Vagina (tissue), 2 donors: ENCODE results near the gene SLC38A6. TPM values are rescaled to one million over a fixed set of nuclear protein-coding genes. Genes with fewer than 3 reads are reported as not detected.

ENCODE experiments used
- DNase-seq, 2 donors: peaks; one replicate each; pipeline ENCODE4 v3.0.0-alpha.2; 2017; ENCODE audit errors: extremely low spot score in 2 of 2
- H3K27ac ChIP-seq: fragments of 200-600 bp; sonication (generic); one replicate; pipeline ENCODE4 v1.5.1; 2019
- H3K27me3 ChIP-seq: fragments of 200-600 bp; sonication (generic); one replicate; pipeline ENCODE4 v1.5.1; 2019
- H3K36me3 ChIP-seq, 2 donors: fragments of 200-600 bp; sonication (generic); one replicate each; pipeline ENCODE4 v1.5.1; 2017 to 2019
- H3K4me1 ChIP-seq: fragments of 200-600 bp; sonication (generic); one replicate; pipeline ENCODE4 v1.5.1; 2019
- H3K4me3 ChIP-seq, 2 donors: fragments of 200-600 bp; sonication (generic); 1 replicate in 1 of 2; 2 replicates in 1 of 2; pipeline ENCODE4 v1.5.1; 2016 to 2019
- H3K9me3 ChIP-seq: fragments of 200-600 bp; sonication (generic); one replicate; pipeline ENCODE4 v1.5.1; 2019
- CTCF ChIP-seq, 3 experiments: fragments of 450-650 bp in 2 of 3; fragments of 200-600 bp in 1 of 3; sonication (generic) in 1 of 3; IDR thresholded peaks; one replicate each; pipeline ENCODE4 v1.5.1; 2017 to 2019; ENCODE audit warnings: antibody characterized with exemption in 3 of 3, mild to moderate bottlenecking in 2 of 3, moderate library complexity in 2 of 3
- POLR2A ChIP-seq, 2 donors: fragments of 450-650 bp; IDR thresholded peaks; one replicate each; pipeline ENCODE4 v1.6.1; 2017; ENCODE audit warnings: antibody characterized with exemption in 2 of 2, mild to moderate bottlenecking in 2 of 2, moderate library complexity in 2 of 2
- POLR2AphosphoS5 ChIP-seq, 2 donors: sonication (generic); formaldehyde crosslinking; IDR thresholded peaks; one replicate each; pipeline ENCODE4 v1.9.0; 2017; ENCODE audit warnings: antibody characterized with exemption in 2 of 2, mild to moderate bottlenecking in 2 of 2, low read depth in 1 of 2; ENCODE audit not compliant: insufficient read depth in 1 of 2
- intact Hi-C: fragments of 100-400 bp; cut with DNase I; formaldehyde crosslinking; loops from one replicate; pipeline ENCODE4 v1.15.1; 2023
- small RNA-seq: library from RNA; depleted of rRNA; stranded (forward); fragments of <200 nt; gene quantifications from one replicate; pipeline ENCODE3, GENCODE V24; 2016
- total RNA-seq: library from RNA; depleted of rRNA; stranded (reverse); fragments of >200 nt; gene quantifications from one replicate; pipeline ENCODE4 v1.2.3, GENCODE V29; 2016

SLC38A6 gene
- total RNA-seq, 1 donor from 2014 or later: 17.2 TPM

- H3K4me1 ChIP-seq: peaks cover 29% of the 10 kb centered on the region
- H3K9me3 ChIP-seq: no peaks in the 10 kb centered on the region
- H3K27ac ChIP-seq: no peak overlapping the region
- intact Hi-C loops: no loop called here
- no peak overlapping the region for H3K4me3 ChIP-seq
- H3K27me3 ChIP-seq: no peaks in the 10 kb centered on the region
- no peaks in the 10 kb centered on the region for H3K36me3 ChIP-seq
- TF ChIP-seq POLR2AphosphoS5 (IDR thresholded peaks at IDR 0.05; ENCODE audit: insufficient read depth in 1 of 2, low read depth in 1 of 2) (no peak), CTCF (IDR thresholded peaks at IDR 0.05) (no peak), POLR2A (IDR thresholded peaks at IDR 0.05) (no peak)
- DNase-seq: no peak
Observed at GRCh38 chr14:61099216-61099835, 118.3 kb downstream of the SLC38A6 start.

- no peak overlapping the region for H3K4me3 ChIP-seq
- peaks cover 40% of the 10 kb centered on the region for H3K4me1 ChIP-seq
- no peaks in the 10 kb centered on the region for H3K9me3 ChIP-seq
- TF ChIP-seq POLR2AphosphoS5 (IDR thresholded peaks at IDR 0.05; ENCODE audit: insufficient read depth in 1 of 2, low read depth in 1 of 2): peak in 1 of 2 donors; percentile 34
- no peak for TF ChIP-seq CTCF (IDR thresholded peaks at IDR 0.05)
- no peak for TF ChIP-seq POLR2A (IDR thresholded peaks at IDR 0.05)
- DNase-seq: no peak
- peak overlapping the region; percentile 78 for H3K27ac ChIP-seq
- H3K27me3 ChIP-seq: no peaks in the 10 kb centered on the region
- no peaks in the 10 kb centered on the region for H3K36me3 ChIP-seq
- intact Hi-C loops: loop anchor here (5.0 kb wide), 1 partner anchor 690 kb away; no protein-coding TSS in a partner anchor
Observed at GRCh38 chr14:61101803-61102548, 120.9 kb downstream of the SLC38A6 start.

Small RNA genes lying within 50 kb of the gene (small RNA-seq; reads per million reads assigned to genes)
- not detected for gene RNU6-398P

Other genes with a start within 250 kb of the SLC38A6 start
- 38.1 TPM for gene MNAT1, start 246.5 kb upstream of the SLC38A6 start, total RNA-seq
- 2.9 TPM for gene TRMT5, start 166 bp upstream of the SLC38A6 start, total RNA-seq